Fibroblast of lung (primary cell): ENCODE results near the gene TTYH2. TPM values are rescaled to one million over a fixed set of nuclear protein-coding genes. Genes with fewer than 3 reads are reported as not detected.
"Not testable (repeated sequence)": the region's sequence is repeated elsewhere in the genome, so short reads cannot be mapped to it uniquely, and the experiment has no call there.

Experiments used
- DNase-seq, 2 donors: peaks; one replicate each; pipeline versions ENCODE4 v3.0.0 to v3.0.0-alpha.2; 2010; ENCODE audit warnings: low read depth in 2 of 2
- H2AFZ ChIP-seq: 2 replicates; pipeline ENCODE4 v1.5.1; 2012; ENCODE audit warnings: low read length, control low read depth, inconsistent platforms
- H3K27ac ChIP-seq: 2 replicates; pipeline ENCODE4 v1.5.1; 2011; ENCODE audit warnings: low read length, control low read depth; ENCODE audit not compliant: insufficient read depth
- H3K27me3 ChIP-seq: 2 replicates; pipeline ENCODE4 v1.5.1; 2011; ENCODE audit warnings: mild to moderate bottlenecking, low read length; ENCODE audit not compliant: control insufficient read depth, insufficient read depth
- H3K36me3 ChIP-seq: 2 replicates; pipeline ENCODE4 v1.5.1; 2011; ENCODE audit warnings: low read length; ENCODE audit not compliant: control insufficient read depth, insufficient read depth
- H3K4me1 ChIP-seq: 2 replicates; pipeline ENCODE4 v1.5.1; 2011; ENCODE audit warnings: low read length; ENCODE audit not compliant: control insufficient read depth, insufficient read depth; ENCODE audit errors: extremely low read depth
- H3K4me2 ChIP-seq: 2 replicates; pipeline ENCODE4 v1.5.1; 2011; ENCODE audit warnings: low read length, control low read depth; ENCODE audit not compliant: insufficient read depth; ENCODE audit errors: extremely low read depth
- H3K4me3 ChIP-seq, 4 experiments: fragments of 200-600 bp in 1 of 4; sonication (generic) in 1 of 4; replicated peaks in 1 of 4; 2 replicates each; pipeline ENCODE4 v1.5.1; 2011 to 2016; ENCODE audit warnings: low read length in 4 of 4, low read depth in 3 of 4, mild to moderate bottlenecking in 3 of 4, control low read depth in 2 of 4, inconsistent platforms in 1 of 4, mixed read lengths in 1 of 4; ENCODE audit not compliant: insufficient read depth in 1 of 4; ENCODE audit errors: control extremely low read depth in 1 of 4
- H3K79me2 ChIP-seq: 2 replicates; pipeline ENCODE4 v1.5.1; 2012; ENCODE audit warnings: mild to moderate bottlenecking, low read length, inconsistent platforms; ENCODE audit not compliant: control insufficient read depth, insufficient read depth
- H3K9ac ChIP-seq: 2 replicates; pipeline ENCODE4 v1.5.1; 2011; ENCODE audit warnings: mild to moderate bottlenecking, low read length, control low read depth; ENCODE audit not compliant: insufficient read depth
- H3K9me3 ChIP-seq: 2 replicates; pipeline ENCODE4 v1.5.1; 2012; ENCODE audit warnings: low read depth, low read length; ENCODE audit not compliant: control insufficient read depth, insufficient read depth
- H4K20me1 ChIP-seq: 2 replicates; pipeline ENCODE4 v1.5.1; 2011; ENCODE audit warnings: low read length; ENCODE audit not compliant: control insufficient read depth, insufficient read depth; ENCODE audit errors: extremely low read depth
- EZH2 ChIP-seq: IDR thresholded peaks from 2 replicates; pipeline ENCODE4 v1.5.1; 2012; ENCODE audit warnings: low read length, control low read depth, mild to moderate bottlenecking; ENCODE audit errors: missing control alignments
- polyA plus RNA-seq, 2 donors: library from polyadenylated mRNA; depleted of rRNA in 1 of 2; stranded (reverse) in 1 of 2; unstranded in 1 of 2; fragments of >200 nt; gene quantifications; 2 replicates each; pipeline ENCODE4 v1.2.1, GENCODE V29; 2011 to 2012; ENCODE audit warnings: missing spikeins in 1 of 2
- total RNA-seq: library from RNA; depleted of rRNA; stranded (reverse); fragments of >200 nt; gene quantifications from 2 replicates; pipeline ENCODE4 v1.2.1, GENCODE V29; 2014
- TF ChIP-seq, protein P1 (sequence below), 2 donors: IDR thresholded peaks in 1 of 2; conservative IDR thresholded peaks in 1 of 2; 1 replicate in 1 of 2; 2 replicates in 1 of 2; pipeline ENCODE4 v1.5.1; 2011 to 2012; ENCODE audit warnings: low read length in 2 of 2, control low read depth in 1 of 2, inconsistent platforms in 1 of 2, low read depth in 1 of 2, mild to moderate bottlenecking in 1 of 2

TTYH2 gene
- total and polyA plus RNA-seq, 2 donors (not counting 1 experiment from before 2014, with no cell fraction given): 0.99 to 1.2 TPM

DNA sequence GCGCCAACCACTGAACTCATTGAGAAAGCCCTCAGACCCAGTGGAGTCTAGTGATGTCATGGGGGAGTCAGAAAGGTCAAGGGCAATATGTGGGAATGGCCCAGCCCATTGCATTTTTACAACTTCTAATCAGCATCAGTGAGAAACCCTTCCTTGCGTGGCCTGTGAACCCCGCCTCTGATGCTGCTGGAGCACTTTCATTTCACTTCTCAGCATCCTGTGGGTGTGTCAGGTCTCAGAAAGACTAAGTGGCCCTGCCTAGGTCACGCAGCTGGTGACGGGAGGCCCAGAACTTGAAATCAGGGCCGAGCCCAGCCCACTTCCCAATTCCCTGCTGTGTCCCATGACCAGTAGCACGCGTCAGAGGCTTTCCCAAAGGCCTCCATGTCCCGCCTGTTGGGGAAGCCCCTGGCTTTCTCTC lies 66.7 kb downstream of the TTYH2 start:
- no peaks in the 10 kb centered on the region for H3K27me3 ChIP-seq
- no peaks in the 10 kb centered on the region for H3K79me2 ChIP-seq
- H3K4me2 ChIP-seq: no peak overlapping the region
- H3K36me3 ChIP-seq: no peaks in the 10 kb centered on the region
- H2AFZ ChIP-seq: no peak overlapping the region
- no peak for DNase-seq
- H3K4me1 ChIP-seq: no peaks in the 10 kb centered on the region
- H3K4me3 ChIP-seq: no peak overlapping the region
- no peak overlapping the region for H3K27ac ChIP-seq
- no peak overlapping the region for H3K9ac ChIP-seq
- no peak for TF ChIP-seq EZH2
- TF ChIP-seq, protein P1, sequence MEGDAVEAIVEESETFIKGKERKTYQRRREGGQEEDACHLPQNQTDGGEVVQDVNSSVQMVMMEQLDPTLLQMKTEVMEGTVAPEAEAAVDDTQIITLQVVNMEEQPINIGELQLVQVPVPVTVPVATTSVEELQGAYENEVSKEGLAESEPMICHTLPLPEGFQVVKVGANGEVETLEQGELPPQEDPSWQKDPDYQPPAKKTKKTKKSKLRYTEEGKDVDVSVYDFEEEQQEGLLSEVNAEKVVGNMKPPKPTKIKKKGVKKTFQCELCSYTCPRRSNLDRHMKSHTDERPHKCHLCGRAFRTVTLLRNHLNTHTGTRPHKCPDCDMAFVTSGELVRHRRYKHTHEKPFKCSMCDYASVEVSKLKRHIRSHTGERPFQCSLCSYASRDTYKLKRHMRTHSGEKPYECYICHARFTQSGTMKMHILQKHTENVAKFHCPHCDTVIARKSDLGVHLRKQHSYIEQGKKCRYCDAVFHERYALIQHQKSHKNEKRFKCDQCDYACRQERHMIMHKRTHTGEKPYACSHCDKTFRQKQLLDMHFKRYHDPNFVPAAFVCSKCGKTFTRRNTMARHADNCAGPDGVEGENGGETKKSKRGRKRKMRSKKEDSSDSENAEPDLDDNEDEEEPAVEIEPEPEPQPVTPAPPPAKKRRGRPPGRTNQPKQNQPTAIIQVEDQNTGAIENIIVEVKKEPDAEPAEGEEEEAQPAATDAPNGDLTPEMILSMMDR (conservative IDR thresholded peaks at IDR 0.05 in 1 of 2, IDR thresholded peaks at IDR 0.05 in 1 of 2; ENCODE audit: low read depth in 1 of 2, low read length in 2 of 2): no peak
- no peaks in the 10 kb centered on the region for H4K20me1 ChIP-seq
- no peaks in the 10 kb centered on the region for H3K9me3 ChIP-seq

DNA sequence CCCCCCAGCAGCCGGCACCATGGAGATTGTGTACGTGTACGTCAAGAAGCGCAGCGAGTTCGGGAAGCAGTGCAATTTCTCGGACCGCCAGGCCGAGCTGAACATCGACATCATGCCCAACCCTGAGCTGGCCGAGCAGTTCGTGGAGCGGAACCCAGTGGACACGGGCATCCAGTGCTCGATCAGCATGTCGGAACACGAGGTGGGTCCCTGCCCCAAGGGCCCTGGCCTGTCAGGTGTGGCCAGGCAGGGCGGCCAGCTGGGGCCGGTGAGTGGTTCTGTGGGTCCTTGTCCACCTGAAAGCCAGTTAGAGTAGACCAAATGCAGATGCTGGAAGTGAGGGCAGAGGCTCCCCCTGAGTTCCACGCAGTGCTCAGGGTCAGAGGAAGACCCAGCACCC lies 68.4 kb downstream of the TTYH2 start:
- Histone ChIP-seq H3K9me3 (no peaks in the 10 kb centered on the region), H3K36me3 (no peaks in the 10 kb centered on the region), H3K27me3 (no peaks in the 10 kb centered on the region), H4K20me1 (no peaks in the 10 kb centered on the region), H3K27ac (no peak overlapping the region), H3K4me1 (no peaks in the 10 kb centered on the region), H3K79me2 (no peaks in the 10 kb centered on the region), H3K9ac (no peak overlapping the region), H3K4me2 (no peak overlapping the region), H3K4me3 (no peak overlapping the region), H2AFZ (no peak overlapping the region)
- TF ChIP-seq EZH2: no peak
- TF ChIP-seq, protein P1 (conservative IDR thresholded peaks at IDR 0.05 in 1 of 2, IDR thresholded peaks at IDR 0.05 in 1 of 2; ENCODE audit: low read depth in 1 of 2, low read length in 2 of 2): no peak
- DNase-seq: no peak

DNA sequence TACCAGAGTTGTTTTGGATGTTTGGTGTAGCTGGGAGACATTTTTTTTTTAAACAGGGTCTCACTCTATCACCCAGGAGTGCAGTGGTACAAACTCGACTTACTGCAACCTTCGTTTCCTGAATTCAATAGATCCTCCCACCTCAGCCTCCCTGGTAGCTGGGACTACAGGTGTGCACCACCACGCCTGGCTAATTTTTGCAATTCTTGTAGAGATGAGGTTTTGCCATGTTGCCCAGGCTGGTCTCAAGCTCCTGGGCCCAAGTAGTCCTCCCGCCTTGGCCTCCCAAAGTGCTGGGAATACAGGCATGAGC lies 68.9 kb downstream of the TTYH2 start:
- not testable (repeated sequence) for H3K4me1 ChIP-seq, DNase-seq, H3K79me2 ChIP-seq, H3K4me3 ChIP-seq, H3K9me3 ChIP-seq, H3K9ac ChIP-seq, H3K27me3 ChIP-seq, H4K20me1 ChIP-seq, H2AFZ ChIP-seq, H3K27ac ChIP-seq, H3K4me2 ChIP-seq, H3K36me3 ChIP-seq
